AG09309 (cell line): ENCODE measurements around the gene CPNE4.
A peak's percentile ranks its signal among the peaks of the same experiment; 100 is the strongest.

Source experiments
- DNase-seq: peaks from one replicate; pipeline ENCODE4 v3.0.0-alpha.2; 2010; ENCODE audit warnings: low read depth
- H3K4me3 ChIP-seq: 2 replicates; pipeline ENCODE4 v1.5.1; 2011; ENCODE audit warnings: mild to moderate bottlenecking, low read depth, low read length, moderate library complexity; ENCODE audit not compliant: control insufficient read depth
- TF ChIP-seq, protein P1 (sequence below): IDR thresholded peaks from 2 replicates; pipeline ENCODE4 v1.5.1; 2011; ENCODE audit warnings: mild to moderate bottlenecking, low read depth, low read length, inconsistent platforms; ENCODE audit not compliant: insufficient read depth, control insufficient read depth; ENCODE audit errors: missing control alignments

CPNE4 gene

DNA sequence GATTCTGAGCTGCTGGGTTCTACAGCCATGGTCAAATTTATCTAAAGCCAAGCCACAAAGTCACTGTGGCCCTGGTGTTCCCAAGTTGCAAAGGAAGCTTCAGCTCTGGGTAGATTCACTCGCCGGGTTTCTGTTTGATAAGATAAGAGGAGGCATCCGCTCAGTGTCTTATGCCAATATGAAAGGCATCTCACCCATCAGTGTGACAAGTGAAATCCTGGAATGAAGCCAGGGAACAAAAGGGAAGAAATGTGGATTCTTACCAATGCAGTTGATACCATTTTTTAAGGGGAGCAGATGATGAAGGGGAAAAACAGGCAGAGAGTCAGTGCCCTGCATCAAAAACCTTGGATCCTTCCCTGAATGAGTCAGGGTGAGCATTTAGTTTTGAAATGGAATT is 2.8 kb upstream of the CPNE4 start:
- no peak for DNase-seq
- no peak overlapping the region for H3K4me3 ChIP-seq
- TF ChIP-seq, protein P1, sequence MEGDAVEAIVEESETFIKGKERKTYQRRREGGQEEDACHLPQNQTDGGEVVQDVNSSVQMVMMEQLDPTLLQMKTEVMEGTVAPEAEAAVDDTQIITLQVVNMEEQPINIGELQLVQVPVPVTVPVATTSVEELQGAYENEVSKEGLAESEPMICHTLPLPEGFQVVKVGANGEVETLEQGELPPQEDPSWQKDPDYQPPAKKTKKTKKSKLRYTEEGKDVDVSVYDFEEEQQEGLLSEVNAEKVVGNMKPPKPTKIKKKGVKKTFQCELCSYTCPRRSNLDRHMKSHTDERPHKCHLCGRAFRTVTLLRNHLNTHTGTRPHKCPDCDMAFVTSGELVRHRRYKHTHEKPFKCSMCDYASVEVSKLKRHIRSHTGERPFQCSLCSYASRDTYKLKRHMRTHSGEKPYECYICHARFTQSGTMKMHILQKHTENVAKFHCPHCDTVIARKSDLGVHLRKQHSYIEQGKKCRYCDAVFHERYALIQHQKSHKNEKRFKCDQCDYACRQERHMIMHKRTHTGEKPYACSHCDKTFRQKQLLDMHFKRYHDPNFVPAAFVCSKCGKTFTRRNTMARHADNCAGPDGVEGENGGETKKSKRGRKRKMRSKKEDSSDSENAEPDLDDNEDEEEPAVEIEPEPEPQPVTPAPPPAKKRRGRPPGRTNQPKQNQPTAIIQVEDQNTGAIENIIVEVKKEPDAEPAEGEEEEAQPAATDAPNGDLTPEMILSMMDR, result no peak

DNA sequence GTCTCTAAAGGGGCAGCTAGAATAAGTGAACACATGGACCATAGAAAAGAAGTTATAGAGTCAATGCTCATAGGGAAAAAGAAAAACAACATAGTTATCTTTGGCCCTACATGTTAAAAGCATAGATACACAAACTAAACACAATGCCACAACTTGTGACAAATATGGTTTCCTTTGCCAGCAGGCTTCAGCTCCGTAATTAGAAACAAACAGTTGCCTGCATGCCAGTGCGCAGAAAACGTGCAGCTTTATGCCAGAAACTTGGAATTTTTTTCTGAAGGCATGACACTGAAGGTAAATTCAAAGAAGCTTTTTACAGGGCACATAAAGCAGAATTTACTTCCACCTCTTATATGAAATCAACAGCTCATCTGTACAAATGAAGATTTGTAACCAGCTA is 2.2 kb upstream of the CPNE4 start:
- H3K4me3 ChIP-seq, result no peak overlapping the region
- DNase-seq, result no peak
- TF ChIP-seq, protein P1, result no peak

DNA sequence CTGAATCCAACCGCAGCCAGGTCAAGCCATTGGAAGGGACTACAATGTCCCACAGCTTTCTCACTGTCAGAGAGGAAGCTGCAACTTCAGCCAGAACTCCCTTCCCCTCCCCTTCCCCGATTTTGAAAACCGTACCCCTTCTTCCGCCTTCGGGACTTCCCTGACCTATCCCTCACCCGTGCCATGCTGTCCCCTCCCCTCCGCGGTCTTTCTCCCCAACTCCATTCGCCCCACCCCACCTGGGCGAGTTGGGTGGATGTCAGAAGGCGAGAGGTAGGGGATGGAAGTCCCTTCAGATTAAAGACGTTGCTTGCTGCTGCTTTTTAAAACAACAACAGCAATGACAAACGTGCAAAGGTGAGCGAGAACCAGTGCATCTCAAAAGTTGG is 723 bp downstream of the CPNE4 start:
- H3K4me3 ChIP-seq, result no peak overlapping the region
- DNase-seq, result no peak
- TF ChIP-seq, protein P1, result no peak

DNA sequence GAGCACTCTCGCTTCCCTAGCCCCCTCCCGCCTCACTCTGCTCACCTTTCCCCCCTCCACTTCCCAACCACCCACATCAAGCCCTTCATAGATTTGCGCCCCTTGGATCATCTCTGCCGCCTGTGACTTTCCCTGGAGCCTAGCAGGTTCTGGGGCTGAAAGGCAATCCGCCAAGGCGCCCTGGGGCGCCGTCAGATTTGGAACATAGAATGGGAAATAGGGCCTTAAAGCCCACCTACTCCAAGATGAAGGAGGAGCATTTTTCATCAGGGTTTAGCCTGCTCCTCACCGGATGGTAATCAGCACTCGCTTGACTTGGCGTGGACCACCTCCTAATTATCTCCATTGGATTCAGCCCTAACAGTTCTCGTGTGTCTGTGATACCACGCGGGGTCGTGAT is 1.3 kb downstream of the CPNE4 start:
- TF ChIP-seq, protein P1, result no peak
- no peak for DNase-seq
- no peak overlapping the region for H3K4me3 ChIP-seq

DNA sequence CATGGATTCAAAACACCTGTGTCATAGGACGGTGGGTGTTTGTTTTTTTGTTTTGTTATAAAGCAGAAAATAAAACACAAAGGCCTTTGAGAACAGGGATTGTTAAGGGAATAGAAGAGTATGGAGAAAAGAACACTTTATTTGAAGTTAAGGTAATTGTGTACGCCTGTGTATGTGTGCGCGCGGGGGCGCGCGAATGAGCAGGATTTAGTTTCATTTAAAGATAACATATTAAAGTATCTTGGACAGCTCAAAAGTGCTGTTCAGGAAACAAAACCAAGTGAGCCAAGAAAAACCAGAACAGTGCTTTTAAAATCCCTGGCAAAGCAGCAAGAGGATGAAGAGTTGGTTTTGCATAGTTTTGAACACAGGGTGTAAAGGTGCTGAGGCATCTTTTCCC is 1.9 kb downstream of the CPNE4 start:
- H3K4me3 ChIP-seq, result no peak overlapping the region
- TF ChIP-seq, protein P1, result no peak
- DNase-seq, result no peak

DNA sequence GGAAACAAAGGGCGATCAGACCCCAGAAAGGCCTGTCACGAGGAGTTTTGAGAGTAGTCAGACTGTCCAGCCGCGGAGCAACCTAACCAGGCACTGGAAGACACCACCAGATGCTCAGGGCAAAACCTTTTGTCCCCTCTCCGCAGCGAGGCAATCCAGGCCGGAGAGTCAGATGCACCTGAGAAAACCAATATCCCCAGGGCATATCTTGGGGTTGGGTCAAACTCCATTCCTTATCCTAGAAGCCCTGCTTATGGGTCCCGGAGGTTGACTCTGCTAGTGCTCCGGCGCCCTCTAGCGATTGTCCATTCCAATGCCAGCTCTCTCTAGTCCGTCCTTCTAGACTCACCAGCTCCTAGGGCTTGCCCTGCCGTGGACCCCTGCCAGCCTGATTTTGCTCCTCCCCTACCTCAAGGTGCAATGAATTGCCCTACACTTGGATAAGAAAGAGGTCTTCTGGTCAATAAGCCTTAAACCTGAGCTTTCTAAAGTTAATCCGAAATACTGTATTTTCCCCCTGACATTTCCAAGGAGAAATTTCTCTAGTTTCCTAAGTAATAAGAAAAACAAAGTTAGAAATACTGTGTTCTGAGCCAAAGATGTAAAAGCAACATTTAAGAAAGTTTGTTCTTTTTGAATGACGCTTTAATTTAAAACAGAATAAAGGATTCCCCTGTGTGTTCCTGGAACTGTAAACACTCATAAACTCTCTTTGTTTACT is 5.5 kb downstream of the CPNE4 start:
- TF ChIP-seq, protein P1, result peak; percentile 96
- H3K4me3 ChIP-seq, result no peak overlapping the region

More for the DNA sequence above, 5.5 kb downstream of the CPNE4 start:
- no peak for DNase-seq
